GM19397 (cell line): ENCODE results near the gene MT1A.
A peak's percentile ranks its signal among the peaks of the same experiment; 100 is the strongest.
"Not testable (repeated sequence)": the region's sequence is repeated elsewhere in the genome, so short reads cannot be mapped to it uniquely, and the experiment has no call there.

ENCODE experiments used
- ATAC-seq: cut with Tn5 transposase; IDR thresholded peaks from one replicate; pipeline ENCODE4 v1.9.1; 2021; ENCODE audit warnings: mild to moderate bottlenecking, moderate library complexity; ENCODE audit not compliant: unreplicated experiment

MT1A gene

GRCh38 chr16:56610017-56610608, 28.4 kb upstream of the MT1A start:
- no peak for ATAC-seq

DNA sequence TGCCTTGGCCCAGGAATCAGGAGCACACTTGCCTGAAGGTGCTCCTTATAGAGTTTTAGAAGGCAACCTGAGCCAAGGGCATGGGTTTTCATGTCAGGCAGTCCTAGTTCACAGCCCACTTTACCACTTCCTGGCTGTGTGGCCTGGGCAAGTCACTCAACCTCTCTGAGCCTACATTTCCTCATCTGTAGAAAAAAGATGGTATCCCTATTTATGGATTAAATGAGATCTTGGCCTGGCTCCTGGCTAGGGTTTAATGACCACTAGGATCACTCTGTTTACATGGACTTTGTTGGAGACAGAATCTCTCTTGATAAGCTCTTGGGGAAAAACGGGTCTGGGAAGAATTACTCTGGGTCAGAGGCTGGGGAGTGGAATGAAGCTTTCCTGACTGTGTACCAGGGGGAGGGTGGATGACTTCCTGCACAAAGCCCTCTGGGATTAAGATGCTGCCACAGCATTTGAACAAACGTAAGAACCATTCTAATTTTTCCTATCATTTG, 27.8 kb upstream of the MT1A start:
- ATAC-seq: no peak

DNA sequence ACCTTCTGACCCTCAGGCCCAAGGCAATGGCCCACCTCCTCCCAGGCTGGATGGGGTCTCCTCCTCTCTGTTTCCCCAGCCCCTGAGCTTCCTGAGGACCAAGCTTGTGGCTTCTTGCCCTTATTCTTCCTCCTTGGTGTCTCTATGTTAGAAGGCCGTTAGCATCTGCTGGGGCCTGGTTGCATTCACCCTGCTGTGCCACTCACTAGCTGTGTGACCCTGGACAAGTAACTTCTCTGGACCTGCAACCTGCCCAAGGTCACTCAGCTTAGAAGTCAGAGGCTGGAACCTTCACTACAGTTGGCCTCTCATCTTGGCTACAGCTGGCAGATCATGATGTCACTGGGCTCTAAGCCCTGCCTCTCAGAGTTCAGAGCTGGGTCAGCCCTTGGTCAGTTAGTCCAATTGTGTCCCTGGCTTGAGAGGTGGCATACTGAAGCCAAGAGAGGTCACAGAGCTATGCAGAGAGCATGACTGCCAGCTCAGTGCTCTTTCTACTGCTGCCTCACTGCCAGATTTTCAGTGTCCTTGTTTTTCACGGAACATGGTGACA, 27.1 kb upstream of the MT1A start:
- no peak for ATAC-seq

GRCh38 chr16:56613706-56614105, 24.8 kb upstream of the MT1A start:
- no peak for ATAC-seq

- no peak for ATAC-seq
Measured at GRCh38 chr16:56614549-56614991, 23.9 kb upstream of the MT1A start.

DNA sequence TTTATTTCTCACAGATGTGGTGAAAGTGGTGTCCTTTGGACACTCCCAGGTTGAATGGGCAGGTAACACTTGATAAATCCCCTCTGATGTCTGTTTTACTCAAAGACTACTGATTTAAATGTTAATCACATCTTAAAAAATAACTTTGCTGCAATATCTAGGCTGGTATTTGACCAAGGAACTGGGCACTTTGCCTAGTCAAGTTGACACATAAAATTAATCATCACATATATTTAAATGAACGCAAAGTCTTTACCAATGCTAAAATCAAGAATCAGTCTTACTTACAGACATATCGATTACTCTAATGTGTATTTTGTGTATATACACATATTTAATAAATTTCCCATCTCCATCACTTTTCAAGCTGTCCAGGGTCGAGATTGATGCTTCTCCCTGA, 23.1 kb upstream of the MT1A start:
- no peak for ATAC-seq

DNA sequence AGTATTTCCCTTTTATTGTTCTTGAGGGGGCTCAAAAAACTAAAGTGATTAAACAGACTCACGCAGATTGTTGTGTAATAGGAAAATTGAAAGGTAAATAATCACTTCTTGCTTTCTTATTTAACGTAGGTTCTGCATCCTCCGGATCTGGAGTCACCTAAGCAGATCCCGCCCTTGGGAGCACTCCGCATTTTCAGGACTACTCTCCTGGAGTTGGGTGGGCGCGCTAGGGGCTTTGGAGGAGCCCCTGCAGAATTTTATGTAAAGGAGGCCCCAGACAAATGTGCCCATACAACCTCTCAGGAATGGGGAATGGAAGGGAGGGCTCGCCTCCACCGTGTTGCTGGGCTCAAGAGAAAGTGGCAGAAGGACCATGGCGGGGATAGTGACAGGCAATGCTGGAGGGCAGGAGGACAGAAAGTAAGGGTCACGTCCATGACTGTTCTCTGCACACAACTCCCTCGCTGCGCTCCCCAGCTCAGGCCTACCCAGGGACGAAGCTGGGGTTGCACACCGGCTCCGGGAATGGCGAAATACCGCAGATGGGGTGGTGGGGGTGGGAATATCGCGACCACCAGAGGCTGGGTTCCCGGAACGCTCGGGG, 21.8 kb upstream of the MT1A start:
- ATAC-seq: no peak

- peak; percentile 57 for ATAC-seq
Measured at GRCh38 chr16:56617212-56618085, 21.0 kb upstream of the MT1A start.

- no peak for ATAC-seq
Measured at GRCh38 chr16:56618138-56618537, 20.3 kb upstream of the MT1A start.

DNA sequence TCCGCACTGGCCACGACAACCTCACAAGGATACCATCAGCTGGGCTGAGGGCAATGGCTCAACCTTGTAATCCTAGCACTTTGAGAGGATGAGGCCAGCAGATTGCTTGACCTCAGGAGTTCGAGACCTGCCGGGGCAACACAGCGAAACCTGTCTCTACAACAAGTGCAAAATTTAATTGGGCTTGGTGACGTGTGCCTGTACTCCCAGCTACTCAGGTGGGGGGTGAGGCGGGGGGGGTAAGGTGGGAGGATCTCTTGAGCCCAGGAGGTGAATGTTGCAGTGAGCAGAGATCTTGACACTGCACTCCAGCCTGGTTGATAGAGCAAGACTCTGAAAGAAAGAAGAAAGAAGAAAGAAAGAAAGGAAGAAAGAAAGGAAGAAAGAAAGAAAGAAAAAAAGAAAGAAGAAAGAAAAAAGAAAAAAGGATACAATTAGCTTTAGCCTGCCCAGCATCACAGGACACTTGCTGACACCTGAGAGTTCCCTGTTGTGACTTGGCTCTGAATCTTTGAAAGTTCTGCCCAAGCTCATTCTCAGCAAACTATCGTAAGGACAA, 18.0 kb upstream of the MT1A start:
- no peak for ATAC-seq

- not testable (repeated sequence) for ATAC-seq
Measured at GRCh38 chr16:56621665-56622445, 16.6 kb upstream of the MT1A start.

DNA sequence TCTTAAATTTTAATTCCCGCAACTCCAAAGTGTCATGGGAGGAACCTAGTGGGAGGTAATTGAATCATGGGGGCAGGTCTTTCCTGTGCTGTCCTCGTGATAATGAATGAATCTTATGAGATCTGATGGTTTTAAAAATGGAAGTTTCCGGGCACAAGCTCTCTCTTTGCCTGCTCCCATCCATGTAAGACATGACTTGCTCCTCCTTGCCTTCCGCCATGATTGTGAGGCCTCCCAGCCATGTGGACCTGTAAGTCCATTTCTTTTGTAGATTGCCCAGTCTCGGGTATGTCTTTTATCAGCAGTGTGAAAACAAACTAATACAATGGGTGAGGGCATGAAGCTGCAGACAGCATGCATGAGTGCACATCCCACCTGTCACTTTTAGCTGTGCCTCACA, 15.3 kb upstream of the MT1A start:
- ATAC-seq: not testable (repeated sequence)

- no peak for ATAC-seq
Measured at GRCh38 chr16:56623637-56624036, 14.8 kb upstream of the MT1A start.

DNA sequence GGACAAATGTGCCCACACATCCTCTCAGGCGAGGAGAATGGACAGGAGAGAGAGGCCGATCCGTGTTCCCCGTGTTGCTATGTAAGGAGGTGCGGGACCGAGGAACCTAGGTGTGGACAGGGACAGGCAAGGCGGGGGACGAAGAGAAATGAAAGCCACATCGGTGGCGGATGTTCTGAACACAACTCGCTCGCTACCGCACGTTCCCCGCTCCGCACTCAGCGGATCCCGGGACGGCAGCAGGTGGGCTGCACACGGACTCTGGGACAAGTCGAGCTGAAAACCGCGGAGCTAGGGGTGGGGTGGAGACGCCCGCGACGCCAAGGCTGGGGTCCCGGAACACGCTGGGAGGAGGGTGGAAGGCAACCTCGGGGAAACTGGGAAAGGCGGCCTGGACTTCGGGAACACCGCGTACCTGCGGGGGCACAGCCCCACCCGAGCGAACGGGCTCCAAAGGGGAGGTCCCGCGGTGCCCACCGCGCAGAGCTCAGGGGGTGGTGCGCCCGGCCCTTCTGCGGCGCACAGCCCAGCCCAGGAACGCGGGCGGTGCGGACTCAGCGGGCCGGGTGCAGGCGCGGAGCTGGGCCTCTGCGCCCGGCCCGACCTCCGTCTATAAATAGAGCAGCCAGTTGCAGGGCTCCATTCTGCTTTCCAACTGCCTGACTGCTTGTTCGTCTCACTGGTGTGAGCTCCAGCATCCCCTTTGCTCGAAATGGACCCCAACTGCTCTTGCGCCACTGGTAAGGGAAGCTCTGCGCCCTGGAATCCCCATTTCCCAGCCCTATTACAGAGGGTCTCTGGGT, 13.1 kb upstream of the MT1A start, which contains the start of gene MT1E:
Gene MT1E, plus strand, starts transcription at position 642 of the 803 bp plus-strand sequence. Its CDS starts 71 bp downstream, at position 713.
- peak; percentile 70 for ATAC-seq

- ATAC-seq: no peak
Measured at GRCh38 chr16:56625943-56626654, 12.4 kb upstream of the MT1A start.

DNA sequence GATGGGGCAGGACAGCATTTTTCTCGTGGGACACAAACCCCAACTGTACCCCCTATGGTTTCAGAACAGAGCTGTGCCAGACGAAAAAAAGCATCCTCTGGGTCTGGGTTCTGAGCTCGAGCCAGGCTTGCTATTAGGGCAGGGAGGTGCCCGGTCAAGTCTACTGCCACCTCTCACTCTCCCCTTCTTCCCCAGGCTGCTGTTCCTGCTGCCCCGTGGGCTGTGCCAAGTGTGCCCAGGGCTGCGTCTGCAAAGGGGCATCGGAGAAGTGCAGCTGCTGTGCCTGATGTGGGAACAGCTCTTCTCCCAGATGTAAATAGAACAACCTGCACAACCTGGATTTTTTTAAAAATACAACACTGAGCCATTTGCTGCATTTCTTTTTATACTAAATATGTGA, 11.8 kb upstream of the MT1A start:
- ATAC-seq: no peak

- no peak for ATAC-seq
Measured at GRCh38 chr16:56628486-56629350, 9.7 kb upstream of the MT1A start.

DNA sequence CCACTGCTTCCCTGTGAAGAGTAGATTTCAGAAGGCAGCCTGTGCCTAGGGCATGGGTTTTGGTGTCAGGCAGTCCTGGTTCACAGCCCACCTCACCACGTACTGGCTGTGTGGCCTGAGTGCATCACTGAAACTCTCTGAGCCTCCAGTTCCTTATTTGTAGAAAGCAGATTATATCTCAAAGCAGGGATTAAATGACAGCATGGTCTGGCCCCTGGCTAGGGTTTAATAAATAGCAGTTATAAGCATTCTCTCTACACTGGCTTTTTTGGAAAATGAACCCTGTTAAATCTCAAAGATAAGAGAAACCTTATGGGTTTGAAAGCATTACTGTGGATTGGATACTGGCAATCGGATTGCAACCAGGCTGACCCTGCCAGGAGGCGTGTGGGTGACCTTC, 8.9 kb upstream of the MT1A start:
- ATAC-seq: no peak
